ENCODE measurements around the gene BEND5. TPM values are rescaled to one million over a fixed set of nuclear protein-coding genes. Genes with fewer than 3 reads are reported as not detected.
A peak's percentile ranks its signal among the peaks of the same experiment; 100 is the strongest.

BEND5 gene
- polyA plus RNA-seq, 3 donors, result 0.13 TPM; not detected in 2

- no peaks in the 10 kb centered on the region for H3K9me3 Mint-ChIP-seq
- Histone ChIP-seq H3K9ac (ENCODE audit: insufficient read depth, low read length, poor library complexity, severe bottlenecking) (no peak overlapping the region), H4K20me1 (ENCODE audit: insufficient read depth, low read length) (no peaks in the 10 kb centered on the region), H3K4me2 (replicated peaks; ENCODE audit: extremely low read depth, low read length, poor library complexity, severe bottlenecking) (no peak overlapping the region), H3K27me3 (ENCODE audit: control insufficient read depth in 2 of 2, insufficient read depth in 2 of 2, low read length in 2 of 2) (no peaks in the 10 kb centered on the region), H3K9me3 (replicated peaks in 1 of 2; ENCODE audit: control insufficient read depth in 1 of 2, insufficient read depth in 1 of 2, low read length in 2 of 2) (no peaks in the 10 kb centered on the region), H3K4me3 (replicated peaks in 1 of 3; ENCODE audit: low read depth in 2 of 3, low read length in 3 of 3) (no peak overlapping the region), H3K79me2 (ENCODE audit: insufficient read depth, low read length) (no peaks in the 10 kb centered on the region), H3K4me1 (ENCODE audit: control insufficient read depth in 1 of 2, insufficient read depth in 2 of 2, low read length in 2 of 2) (no peaks in the 10 kb centered on the region), H2AFZ (ENCODE audit: insufficient read depth, low read depth, low read length, poor library complexity, severe bottlenecking) (no peak overlapping the region), H3K36me3 (replicated peaks in 1 of 2; ENCODE audit: control insufficient read depth in 1 of 2, insufficient read depth in 2 of 2, low read length in 2 of 2) (no peaks in the 10 kb centered on the region), H3K27ac (ENCODE audit: low read depth in 1 of 2, low read length in 2 of 2) (no peak overlapping the region)
- no peak overlapping the region for H3K27ac Mint-ChIP-seq
- intact Hi-C loops (cut with micrococcal nuclease), result no loop called here
- no peaks in the 10 kb centered on the region for H3K36me3 Mint-ChIP-seq
- no peak for TF ChIP-seq CTCF (IDR thresholded peaks at IDR 0.05)
- no peak overlapping the region for H3K4me3 Mint-ChIP-seq
- WGBS (ENCODE audit: insufficient coverage), result no CpG with 5 or more reads among the region's 2 CpGs
- DNase-seq, result no peak
- H3K27me3 Mint-ChIP-seq (ENCODE audit: low read depth in 3 of 3), result peaks cover 0 to 2% (median 0%) of the 10 kb centered on the region in 3 donors
- peaks cover 7% of the 10 kb centered on the region for H3K4me1 Mint-ChIP-seq
These were observed 75.2 kb downstream of the BEND5 start for GRCh38 chr1:48701445-48701844.

GRCh38 chr1:48697066-48697707, 79.5 kb downstream of the BEND5 start:
- Histone ChIP-seq H3K4me3 (replicated peaks in 1 of 3; ENCODE audit: low read depth in 2 of 3, low read length in 3 of 3) (no peak overlapping the region), H3K9me3 (replicated peaks in 1 of 2; ENCODE audit: control insufficient read depth in 1 of 2, insufficient read depth in 1 of 2, low read length in 2 of 2) (no peaks in the 10 kb centered on the region), H3K4me1 (ENCODE audit: control insufficient read depth in 1 of 2, insufficient read depth in 2 of 2, low read length in 2 of 2) (no peaks in the 10 kb centered on the region), H3K27me3 (ENCODE audit: control insufficient read depth in 2 of 2, insufficient read depth in 2 of 2, low read length in 2 of 2) (no peaks in the 10 kb centered on the region), H3K4me2 (replicated peaks; ENCODE audit: extremely low read depth, low read length, poor library complexity, severe bottlenecking) (no peak overlapping the region), H2AFZ (ENCODE audit: insufficient read depth, low read depth, low read length, poor library complexity, severe bottlenecking) (no peak overlapping the region), H3K36me3 (replicated peaks in 1 of 2; ENCODE audit: control insufficient read depth in 1 of 2, insufficient read depth in 2 of 2, low read length in 2 of 2) (no peaks in the 10 kb centered on the region), H3K9ac (ENCODE audit: insufficient read depth, low read length, poor library complexity, severe bottlenecking) (no peak overlapping the region), H4K20me1 (ENCODE audit: insufficient read depth, low read length) (no peaks in the 10 kb centered on the region), H3K27ac (ENCODE audit: low read depth in 1 of 2, low read length in 2 of 2) (no peak overlapping the region), H3K79me2 (ENCODE audit: insufficient read depth, low read length) (no peaks in the 10 kb centered on the region)
- intact Hi-C loops (cut with micrococcal nuclease), result no loop called here
- TF ChIP-seq CTCF (IDR thresholded peaks at IDR 0.05), result peak; percentile 96
- WGBS (ENCODE audit: insufficient coverage), result no CpG with 5 or more reads among the region's 5 CpGs
- peak overlapping the region in 1 of 7 donors; percentile 32 for H3K27ac Mint-ChIP-seq
- peaks cover 3% of the 10 kb centered on the region for H3K4me1 Mint-ChIP-seq
- no peak overlapping the region for H3K4me3 Mint-ChIP-seq
- H3K27me3 Mint-ChIP-seq (ENCODE audit: low read depth in 3 of 3), result peaks cover 0 to 3% (median 0%) of the 10 kb centered on the region in 3 donors
- peak; percentile 19 to 51 (median 35) for DNase-seq
- H3K36me3 Mint-ChIP-seq, result no peaks in the 10 kb centered on the region
- no peaks in the 10 kb centered on the region for H3K9me3 Mint-ChIP-seq

Measured in CD14-positive monocyte (primary cell).